ENCODE data around the gene ZNF594.
A peak's percentile ranks its signal among the peaks of the same experiment; 100 is the strongest.
"Not testable (repeated sequence)": the region's sequence is repeated elsewhere in the genome, so short reads cannot be mapped to it uniquely, and the experiment has no call there.

Gene ZNF594

GRCh38 chr17:5200360-5200759 is 8.7 kb upstream of the ZNF594 start:
- no peak for DNase-seq

- no peak for DNase-seq
Observed at GRCh38 chr17:5198472-5198871, 6.8 kb upstream of the ZNF594 start.

GRCh38 chr17:5194346-5194745 is 2.7 kb upstream of the ZNF594 start:
- DNase-seq: no peak

GRCh38 chr17:5184288-5184687 is 7.4 kb downstream of the ZNF594 start:
- DNase-seq: no peak

GRCh38 chr17:5183410-5183793 is 8.3 kb downstream of the ZNF594 start:
- DNase-seq: no peak

- no peak for DNase-seq
Observed at GRCh38 chr17:5182597-5183409, 8.9 kb downstream of the ZNF594 start.

- no peak for DNase-seq
Observed at GRCh38 chr17:5181509-5182305, 10.0 kb downstream of the ZNF594 start.

GRCh38 chr17:5179003-5179402 is 12.7 kb downstream of the ZNF594 start:
- no peak for DNase-seq

GRCh38 chr17:5175027-5175426 is 16.6 kb downstream of the ZNF594 start:
- not testable (repeated sequence) for DNase-seq

- DNase-seq: peak; percentile 1
Observed at GRCh38 chr17:5165791-5166564, 25.7 kb downstream of the ZNF594 start.

GRCh38 chr17:5164436-5164835 is 27.2 kb downstream of the ZNF594 start:
- DNase-seq: no peak

GRCh38 chr17:5161793-5162192 is 29.9 kb downstream of the ZNF594 start:
- not testable (repeated sequence) for DNase-seq

- DNase-seq: not testable (repeated sequence)
Observed at GRCh38 chr17:5160702-5161101, 31.0 kb downstream of the ZNF594 start.

GRCh38 chr17:5146122-5146521 is 45.5 kb downstream of the ZNF594 start:
- not testable (repeated sequence) for DNase-seq

GRCh38 chr17:5142877-5143276 is 48.8 kb downstream of the ZNF594 start:
- DNase-seq: not testable (repeated sequence)

GRCh38 chr17:5139458-5139732 is 52.3 kb downstream of the ZNF594 start:
- no peak for DNase-seq

GRCh38 chr17:5138616-5139457 is 52.8 kb downstream of the ZNF594 start:
- no peak for DNase-seq

GRCh38 chr17:5138198-5138544 is 53.5 kb downstream of the ZNF594 start:
- not testable (repeated sequence) for DNase-seq

- DNase-seq: not testable (repeated sequence)
Observed at GRCh38 chr17:5137511-5138197, 54.0 kb downstream of the ZNF594 start.

GRCh38 chr17:5136580-5137412 is 54.9 kb downstream of the ZNF594 start:
- not testable (repeated sequence) for DNase-seq
